Upper lobe of left lung (tissue), 6 donors: Measurements from ENCODE around the gene UBE2L6. TPM values are rescaled to one million over a fixed set of nuclear protein-coding genes. Genes with fewer than 3 reads are reported as not detected.
A peak's percentile ranks its signal among the peaks of the same experiment; 100 is the strongest.

Source experiments
- ATAC-seq, 2 donors: fragments of 200-7000 bp; cut with Tn5 transposase; one replicate each; pipeline ENCODE4 v1.9.1; 2022; ENCODE audit warnings: mild to moderate bottlenecking in 2 of 2, moderate library complexity in 2 of 2; ENCODE audit not compliant: low FRiP score in 2 of 2
- DNase-seq, 2 donors: peaks; one replicate each; pipeline ENCODE4 v3.0.0-alpha.2; 2019 to 2020
- H3K27ac ChIP-seq, 4 donors: fragments of 200-600 bp; sonication (generic); one replicate each; pipeline ENCODE4 v1.5.1; 2016 to 2019
- H3K27me3 ChIP-seq, 4 donors: fragments of 200-600 bp; sonication (generic); one replicate each; pipeline ENCODE4 v1.5.1; 2017 to 2019
- H3K36me3 ChIP-seq, 4 donors: fragments of 200-600 bp; sonication (generic); one replicate each; pipeline ENCODE4 v1.5.1; 2016 to 2019
- H3K4me1 ChIP-seq, 4 donors: fragments of 200-600 bp; sonication (generic); one replicate each; pipeline ENCODE4 v1.5.1; 2018 to 2019
- H3K4me3 ChIP-seq, 4 donors: fragments of 200-600 bp; sonication (generic); one replicate each; pipeline ENCODE4 v1.5.1; 2017 to 2019; ENCODE audit warnings: mild to moderate bottlenecking in 2 of 4, moderate library complexity in 1 of 4
- H3K9me3 ChIP-seq, 4 donors: fragments of 200-600 bp; sonication (generic); one replicate each; pipeline ENCODE4 v1.5.1; 2018 to 2019
- EP300 ChIP-seq, 4 donors: sonication (generic); formaldehyde crosslinking; IDR thresholded peaks; one replicate each; pipeline ENCODE4 v1.5.1; 2017; ENCODE audit warnings: antibody characterized with exemption in 4 of 4, control low read depth in 2 of 4
- POLR2A ChIP-seq, 4 donors: fragments of 450-650 bp; IDR thresholded peaks; one replicate each; pipeline ENCODE4 v1.5.1; 2016 to 2017; ENCODE audit warnings: antibody characterized with exemption in 4 of 4, mild to moderate bottlenecking in 2 of 4
- POLR2AphosphoS5 ChIP-seq, 2 donors: sonication (generic); formaldehyde crosslinking; IDR thresholded peaks; one replicate each; pipeline ENCODE4 v1.5.1; 2017; ENCODE audit warnings: antibody characterized with exemption in 2 of 2
- WGBS, 2 donors: methylation state at CpG; one replicate each; pipeline ENCODE4 v1.1.5; 2017 to 2018; 5-methylcytosine and 5-hydroxymethylcytosine counted together
- total RNA-seq, 6 donors: library from RNA; depleted of rRNA in 4 of 6; stranded (reverse); fragments of >200 nt in 4 of 6; gene quantifications; one replicate each; pipeline versions ENCODE4 v1.1.0 to v1.2.1, GENCODE V29; 2016 to 2021
- TF ChIP-seq, protein P1 (sequence below), 6 experiments: fragments of 450-650 bp in 4 of 6; fragments of 200-600 bp in 2 of 6; sonication (generic) in 2 of 6; IDR thresholded peaks; one replicate each; pipeline ENCODE4 v1.5.1; 2016 to 2019; ENCODE audit warnings: antibody characterized with exemption in 6 of 6
- donor health status: DM: no; HTN: no; CAD: no; lungs with moderate emphysema.
- donor health status: DM: no; HTN: yes; CAD: no; lungs with severe emphysema.

UBE2L6 gene
- total RNA-seq: 100 to 1,000 TPM in 1 of 6 donors, 10 to 100 TPM in 5; 39.8 to 142 (median 80.9) TPM

DNA sequence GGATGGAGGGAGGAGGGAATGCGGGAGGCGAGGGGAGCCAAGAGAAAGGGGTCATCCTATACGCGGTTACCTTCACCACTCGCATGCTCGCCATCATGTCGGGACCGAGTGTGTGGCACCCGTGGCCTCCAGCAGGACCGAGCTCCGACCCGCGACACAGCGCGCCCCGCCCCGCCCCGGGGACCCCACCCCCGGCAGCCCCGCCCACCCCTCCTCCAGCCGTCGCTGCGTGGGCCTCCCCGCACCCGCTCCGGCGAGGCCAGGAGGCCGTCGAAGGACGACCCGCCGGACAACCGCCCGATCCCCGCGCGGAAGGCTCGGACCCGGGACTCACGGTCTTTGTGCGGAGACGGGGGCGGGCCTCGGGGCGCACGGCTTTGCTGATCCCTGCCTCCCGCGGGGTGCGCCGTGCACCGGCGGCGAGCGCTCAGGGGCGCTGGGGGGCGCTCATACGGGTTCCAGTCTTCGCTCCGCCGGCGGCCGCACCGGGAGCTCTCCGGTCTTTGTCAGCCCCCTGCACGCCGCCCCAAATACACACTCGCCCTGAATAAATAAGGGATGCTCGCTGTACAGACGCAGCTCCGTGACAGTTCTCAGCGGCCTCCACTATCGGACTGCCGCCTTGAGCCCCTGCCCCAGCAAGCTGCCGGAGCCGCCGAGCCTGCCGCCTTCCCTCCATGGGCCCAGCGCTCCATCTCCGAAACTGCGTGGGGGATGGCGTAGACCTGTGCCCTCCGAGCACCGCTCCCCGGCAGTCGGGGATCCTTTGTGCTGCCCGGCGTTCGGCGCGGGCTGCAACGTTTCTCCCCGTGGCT is at the start of gene UBE2L6:
UBE2L6 (minus strand) TSS at position 158 of the 815 bp plus-strand sequence; CDS start at position 97, 61 bp downstream.
- Histone ChIP-seq H3K36me3 (no peaks in the 10 kb centered on the region), H3K27ac (peak within 1 kb of the TSS; percentile 75 to 94 (median 90)), H3K9me3 (no peaks in the 10 kb centered on the region), H3K4me1 (peaks cover 22 to 35% (median 27%) of the 10 kb centered on the region in 4 donors), H3K27me3 (no peaks in the 10 kb centered on the region), H3K4me3 (peak within 1 kb of the TSS; percentile 86 to 95 (median 88))
- peak; percentile 93 to 95 for ATAC-seq
- DNase-seq: peak; percentile 78 to 93
- peak in 1 of 4 donors; percentile 26 for TF ChIP-seq POLR2A (IDR thresholded peaks at IDR 0.05)
- TF ChIP-seq, protein P1, sequence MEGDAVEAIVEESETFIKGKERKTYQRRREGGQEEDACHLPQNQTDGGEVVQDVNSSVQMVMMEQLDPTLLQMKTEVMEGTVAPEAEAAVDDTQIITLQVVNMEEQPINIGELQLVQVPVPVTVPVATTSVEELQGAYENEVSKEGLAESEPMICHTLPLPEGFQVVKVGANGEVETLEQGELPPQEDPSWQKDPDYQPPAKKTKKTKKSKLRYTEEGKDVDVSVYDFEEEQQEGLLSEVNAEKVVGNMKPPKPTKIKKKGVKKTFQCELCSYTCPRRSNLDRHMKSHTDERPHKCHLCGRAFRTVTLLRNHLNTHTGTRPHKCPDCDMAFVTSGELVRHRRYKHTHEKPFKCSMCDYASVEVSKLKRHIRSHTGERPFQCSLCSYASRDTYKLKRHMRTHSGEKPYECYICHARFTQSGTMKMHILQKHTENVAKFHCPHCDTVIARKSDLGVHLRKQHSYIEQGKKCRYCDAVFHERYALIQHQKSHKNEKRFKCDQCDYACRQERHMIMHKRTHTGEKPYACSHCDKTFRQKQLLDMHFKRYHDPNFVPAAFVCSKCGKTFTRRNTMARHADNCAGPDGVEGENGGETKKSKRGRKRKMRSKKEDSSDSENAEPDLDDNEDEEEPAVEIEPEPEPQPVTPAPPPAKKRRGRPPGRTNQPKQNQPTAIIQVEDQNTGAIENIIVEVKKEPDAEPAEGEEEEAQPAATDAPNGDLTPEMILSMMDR (IDR thresholded peaks at IDR 0.05): peak in 4 of 6 experiments; percentile 88 to 95 (median 92)
- TF ChIP-seq POLR2AphosphoS5 (IDR thresholded peaks at IDR 0.05): peak in 1 of 2 donors; percentile 47
- TF ChIP-seq EP300 (IDR thresholded peaks at IDR 0.05): no peak
- WGBS, 2 donors: 1 to 2% methylated on average over 7 to 22 of the region's 92 CpGs

DNA sequence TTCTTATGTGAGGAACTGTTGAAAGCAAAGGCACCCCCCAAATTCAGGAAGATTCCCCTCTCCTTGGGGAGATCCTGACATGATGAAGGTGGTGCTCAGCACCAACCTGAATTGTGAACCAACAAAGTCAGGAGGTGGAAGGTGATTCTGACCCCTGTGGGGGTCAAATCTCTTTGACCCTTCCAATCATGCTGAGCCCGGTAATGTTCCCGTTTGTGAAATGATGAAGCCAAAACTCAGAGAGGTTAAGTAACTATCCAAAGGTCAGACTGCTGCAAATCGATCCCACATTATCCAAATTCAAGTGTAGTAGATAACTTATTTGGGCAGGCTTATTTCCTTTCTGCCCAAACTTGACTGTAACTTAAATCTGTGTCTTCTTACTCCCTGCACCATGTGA is 49.1 kb upstream of the UBE2L6 start:
- no peaks in the 10 kb centered on the region for H3K27me3 ChIP-seq
- WGBS, 2 donors: 69 to 76% methylated on average over 3 of the region's 3 CpGs
- no peak overlapping the region for H3K4me3 ChIP-seq
- H3K36me3 ChIP-seq: peaks cover 19 to 66% (median 33%) of the 10 kb centered on the region in 4 donors
- peaks cover 0 to 9% (median 3%) of the 10 kb centered on the region in 4 donors for H3K9me3 ChIP-seq
- DNase-seq: no peak
- TF ChIP-seq EP300 (IDR thresholded peaks at IDR 0.05) (no peak), POLR2A (IDR thresholded peaks at IDR 0.05) (no peak), POLR2AphosphoS5 (IDR thresholded peaks at IDR 0.05) (no peak)
- TF ChIP-seq, protein P1 (IDR thresholded peaks at IDR 0.05): no peak
- H3K27ac ChIP-seq: no peak overlapping the region
- no peak for ATAC-seq
- no peaks in the 10 kb centered on the region for H3K4me1 ChIP-seq

DNA sequence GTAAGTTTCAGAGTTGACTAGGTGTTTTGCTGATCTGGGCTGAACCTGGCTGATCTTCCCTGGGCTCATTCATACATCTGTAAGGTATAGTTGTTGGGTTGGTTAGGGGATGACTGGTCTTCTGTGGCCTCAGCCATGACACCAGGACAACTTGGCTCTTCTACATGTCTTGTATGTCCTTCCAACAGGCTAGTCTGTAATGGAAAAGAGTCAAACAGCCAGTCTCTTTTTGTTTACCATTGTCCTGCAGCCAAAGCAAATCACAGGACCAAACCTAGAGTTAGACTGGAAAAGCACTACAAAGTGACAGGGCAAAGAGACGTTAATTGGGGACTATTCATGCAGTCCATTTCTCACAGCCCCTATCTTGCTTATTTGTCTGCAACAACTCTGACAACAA is 47.8 kb upstream of the UBE2L6 start:
- no peak for ATAC-seq
- H3K36me3 ChIP-seq: peaks cover 19 to 69% (median 40%) of the 10 kb centered on the region in 4 donors
- 64 to 74% methylated on average over 1 of the region's 1 CpG for WGBS, 2 donors

DNA sequence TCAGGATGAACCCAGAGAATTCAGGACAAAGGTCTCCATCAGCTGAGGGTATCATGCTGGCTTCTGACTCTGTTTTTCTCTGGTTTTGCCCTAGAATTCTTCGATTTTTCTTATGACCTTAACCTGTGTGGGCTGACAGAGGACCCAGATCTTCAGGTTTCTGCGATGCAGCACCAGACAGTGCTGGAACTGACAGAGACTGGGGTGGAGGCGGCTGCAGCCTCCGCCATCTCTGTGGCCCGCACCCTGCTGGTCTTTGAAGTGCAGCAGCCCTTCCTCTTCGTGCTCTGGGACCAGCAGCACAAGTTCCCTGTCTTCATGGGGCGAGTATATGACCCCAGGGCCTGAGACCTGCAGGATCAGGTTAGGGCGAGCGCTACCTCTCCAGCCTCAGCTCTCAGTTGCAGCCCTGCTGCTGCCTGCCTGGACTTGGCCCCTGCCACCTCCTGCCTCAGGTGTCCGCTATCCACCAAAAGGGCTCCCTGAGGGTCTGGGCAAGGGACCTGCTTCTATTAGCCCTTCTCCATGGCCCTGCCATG is 46.8 kb upstream of the UBE2L6 start:
- Histone ChIP-seq H3K4me1 (no peaks in the 10 kb centered on the region), H3K4me3 (no peak overlapping the region), H3K27me3 (no peaks in the 10 kb centered on the region), H3K36me3 (peaks cover 19 to 72% (median 46%) of the 10 kb centered on the region in 4 donors), H3K27ac (no peak overlapping the region), H3K9me3 (peaks cover 0 to 1% (median under 1%) of the 10 kb centered on the region in 4 donors)
- ATAC-seq (no peak), DNase-seq (peak in 1 of 2 donors; percentile 38)
- no peak for TF ChIP-seq EP300 (IDR thresholded peaks at IDR 0.05)
- 85 to 89% methylated on average over 8 to 10 of the region's 10 CpGs for WGBS, 2 donors

More for the DNA sequence above, 47.8 kb upstream of the UBE2L6 start:
- no peak for DNase-seq
- Histone ChIP-seq H3K27me3 (no peaks in the 10 kb centered on the region), H3K27ac (no peak overlapping the region), H3K4me1 (no peaks in the 10 kb centered on the region), H3K4me3 (no peak overlapping the region), H3K9me3 (peaks cover 0 to 9% (median 3%) of the 10 kb centered on the region in 4 donors)
- TF ChIP-seq, protein P1 (IDR thresholded peaks at IDR 0.05): no peak
- no peak for TF ChIP-seq POLR2AphosphoS5 (IDR thresholded peaks at IDR 0.05)
- no peak for TF ChIP-seq POLR2A (IDR thresholded peaks at IDR 0.05)
- no peak for TF ChIP-seq EP300 (IDR thresholded peaks at IDR 0.05)

DNA sequence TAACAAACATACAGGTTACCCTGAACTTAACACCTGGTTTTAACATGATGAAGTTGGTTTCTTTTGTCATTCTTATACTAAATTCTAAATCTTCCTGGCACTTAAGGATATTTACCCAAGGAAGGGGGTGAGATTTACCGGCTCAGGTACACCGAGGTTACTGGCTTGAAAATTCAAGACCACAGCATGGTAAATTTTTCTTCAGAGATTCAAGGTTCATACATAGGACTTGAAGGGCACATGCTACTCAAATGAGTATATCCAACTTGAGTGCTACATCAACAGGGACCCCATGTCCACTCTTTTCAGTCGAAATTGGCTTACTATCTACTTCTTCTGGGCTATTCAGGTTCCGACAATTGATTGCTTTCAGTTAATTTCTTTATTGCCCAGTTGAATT is 42.7 kb upstream of the UBE2L6 start:
- ATAC-seq (no peak), DNase-seq (no peak)
- Histone ChIP-seq H3K4me1 (no peaks in the 10 kb centered on the region), H3K27ac (no peak overlapping the region), H3K4me3 (no peak overlapping the region), H3K36me3 (peaks cover 27 to 99% (median 64%) of the 10 kb centered on the region in 4 donors), H3K9me3 (no peaks in the 10 kb centered on the region), H3K27me3 (no peaks in the 10 kb centered on the region)
- TF ChIP-seq, protein P1 (IDR thresholded peaks at IDR 0.05): no peak
- no peak for TF ChIP-seq EP300 (IDR thresholded peaks at IDR 0.05)
- TF ChIP-seq POLR2A (IDR thresholded peaks at IDR 0.05): no peak
- no peak for TF ChIP-seq POLR2AphosphoS5 (IDR thresholded peaks at IDR 0.05)
- WGBS, 2 donors: 93 to 95% methylated on average over 4 of the region's 4 CpGs
